Daoy (cell line): ENCODE data around the gene ARAP1. TPM values are rescaled to one million over a fixed set of nuclear protein-coding genes. Genes with fewer than 3 reads are reported as not detected.

ENCODE experiments used
- DNase-seq: peaks from one replicate; pipeline ENCODE4 v3.0.0-alpha.2; 2015; ENCODE audit warnings: low read depth
- total RNA-seq: library from RNA; depleted of rRNA; stranded (reverse); fragments of >200 nt; shearing (Covaris generic); gene quantifications from 2 replicates; pipeline ENCODE4 v1.2.3, GENCODE V29; 2014

Gene ARAP1
- total RNA-seq, 1 experiment from 2014 or later, result 55.7 TPM

DNA sequence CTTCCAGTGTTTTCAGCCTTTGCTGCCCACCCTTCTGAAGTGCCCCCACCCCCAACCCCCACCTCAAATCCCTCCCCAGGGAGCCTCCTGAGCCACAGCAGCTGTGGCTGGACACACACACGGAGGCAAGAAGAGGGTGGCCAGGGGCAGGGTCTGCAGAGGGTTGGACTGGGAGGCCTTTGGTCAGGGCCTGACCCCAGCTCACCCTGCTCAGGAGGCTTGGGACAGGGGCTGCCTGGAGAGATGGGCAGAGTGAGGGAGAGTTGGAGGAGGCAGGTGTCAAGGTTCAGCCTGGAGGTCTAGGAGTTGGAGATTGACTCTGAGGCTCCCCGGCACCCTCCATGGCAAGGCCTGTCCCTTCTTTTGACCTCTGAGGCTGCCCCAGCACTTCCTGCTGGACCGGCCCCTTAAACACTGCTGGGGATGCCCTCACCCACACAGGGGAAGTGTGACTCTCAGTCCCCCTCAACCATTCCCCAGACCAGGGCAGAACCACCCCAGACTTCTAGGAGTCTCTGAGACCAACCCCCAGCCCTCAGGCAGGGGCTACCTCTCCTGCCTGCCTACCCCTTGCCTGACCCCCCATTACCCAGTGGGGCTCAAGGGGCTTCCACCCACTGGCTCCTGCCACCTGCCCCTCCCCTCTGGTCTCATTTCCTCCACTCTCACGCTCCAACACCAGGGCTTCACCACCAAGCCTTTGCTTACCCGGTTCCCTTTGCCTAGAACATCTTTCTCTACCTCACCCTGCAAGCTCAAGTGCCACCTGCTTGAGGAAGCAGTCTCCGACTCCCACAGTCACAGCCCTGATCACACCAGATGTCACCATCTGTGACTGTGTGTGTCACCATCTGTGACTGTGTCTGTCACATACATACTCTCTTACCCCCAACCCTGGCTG lies 8.6 kb downstream of the ARAP1 start:
- DNase-seq, result no peak

DNA sequence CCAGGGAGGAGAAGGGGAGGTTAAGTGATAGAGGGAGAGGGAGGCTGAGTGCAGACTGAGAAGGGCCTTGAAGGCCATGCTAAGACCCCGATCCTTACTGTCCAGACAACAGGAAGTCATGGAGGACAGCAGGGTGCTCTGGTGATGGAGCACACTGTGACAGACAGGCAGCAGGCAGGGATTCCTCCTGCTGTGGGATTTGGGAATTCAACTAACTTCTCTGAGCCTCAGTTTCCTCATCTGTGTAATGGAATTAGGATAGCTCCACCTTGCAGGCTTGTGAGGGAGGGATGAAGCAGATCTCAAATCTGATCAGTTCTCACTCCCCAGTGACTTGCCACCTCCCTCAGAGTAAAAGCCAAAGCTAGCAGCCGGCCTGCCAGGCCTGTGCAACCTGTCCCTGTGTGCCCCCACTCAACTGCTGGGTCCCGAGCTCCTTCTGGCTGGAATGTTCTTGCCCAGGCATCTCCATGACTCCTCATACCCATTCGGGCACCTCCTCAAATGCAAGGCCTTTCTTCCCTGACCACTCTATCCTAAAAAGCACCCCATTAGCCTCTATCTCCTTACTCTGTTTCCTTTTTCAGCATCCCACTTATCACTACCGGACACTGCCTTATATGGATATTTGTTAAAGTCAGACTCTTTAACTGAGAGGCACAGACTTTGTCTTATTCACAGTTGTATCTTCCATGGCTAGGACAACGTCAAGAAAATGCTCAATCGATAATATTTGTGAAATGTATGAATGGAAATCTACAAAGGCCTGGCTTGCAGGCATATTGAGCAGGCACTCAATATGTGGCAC lies 9.5 kb downstream of the ARAP1 start:
- no peak for DNase-seq

DNA sequence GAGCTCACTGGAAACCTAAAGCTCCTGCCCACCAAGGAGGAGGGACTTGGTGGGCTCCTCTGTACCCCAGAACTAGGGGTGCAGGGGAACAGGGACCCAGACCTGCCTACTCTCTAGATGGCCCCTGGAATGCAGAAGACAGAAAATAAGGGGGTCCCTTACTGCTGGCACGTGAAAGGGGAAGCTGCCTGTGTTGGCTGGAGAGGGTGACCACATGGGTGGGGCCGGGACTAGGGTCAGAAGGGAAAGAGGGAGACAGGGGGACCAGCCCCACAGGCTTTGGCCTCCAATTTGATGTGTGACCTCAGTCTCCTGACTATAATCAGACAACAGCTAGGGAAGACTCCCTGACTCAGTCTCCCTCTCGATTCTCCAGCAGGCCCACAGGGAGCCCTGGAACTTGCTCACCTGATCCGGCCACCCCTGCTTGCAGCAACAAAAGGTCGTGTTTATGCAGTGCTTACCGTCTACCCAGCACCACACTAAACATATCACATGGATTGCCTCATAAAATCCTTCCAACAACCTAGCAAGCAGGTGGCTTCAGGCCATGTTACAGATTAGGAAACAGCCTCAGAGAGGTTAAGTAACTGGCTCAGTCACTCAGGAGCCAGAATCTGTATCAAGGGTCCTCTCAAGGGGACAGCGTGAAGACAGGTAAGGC lies 10.2 kb downstream of the ARAP1 start:
- no peak for DNase-seq

DNA sequence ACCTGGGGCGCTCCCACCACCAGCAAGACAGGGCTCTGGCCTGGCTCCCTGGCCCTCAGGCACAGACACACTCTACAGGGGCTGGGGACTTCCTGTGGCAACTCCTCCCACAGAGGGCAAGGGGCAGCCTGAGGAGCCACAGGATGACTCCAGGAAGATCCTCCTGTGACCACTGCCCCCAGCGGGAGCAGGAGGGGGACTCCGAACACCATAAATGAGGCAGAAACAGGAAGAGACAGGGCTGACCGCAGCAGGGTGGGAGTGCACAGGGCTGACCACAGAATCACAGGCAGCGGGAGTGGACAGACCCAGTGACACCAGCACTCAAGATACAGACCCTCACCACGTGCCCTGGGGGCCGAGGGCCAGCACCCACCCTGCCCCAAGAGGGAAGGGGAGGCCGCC lies 10.8 kb downstream of the ARAP1 start:
- DNase-seq, result peak; percentile 52

DNA sequence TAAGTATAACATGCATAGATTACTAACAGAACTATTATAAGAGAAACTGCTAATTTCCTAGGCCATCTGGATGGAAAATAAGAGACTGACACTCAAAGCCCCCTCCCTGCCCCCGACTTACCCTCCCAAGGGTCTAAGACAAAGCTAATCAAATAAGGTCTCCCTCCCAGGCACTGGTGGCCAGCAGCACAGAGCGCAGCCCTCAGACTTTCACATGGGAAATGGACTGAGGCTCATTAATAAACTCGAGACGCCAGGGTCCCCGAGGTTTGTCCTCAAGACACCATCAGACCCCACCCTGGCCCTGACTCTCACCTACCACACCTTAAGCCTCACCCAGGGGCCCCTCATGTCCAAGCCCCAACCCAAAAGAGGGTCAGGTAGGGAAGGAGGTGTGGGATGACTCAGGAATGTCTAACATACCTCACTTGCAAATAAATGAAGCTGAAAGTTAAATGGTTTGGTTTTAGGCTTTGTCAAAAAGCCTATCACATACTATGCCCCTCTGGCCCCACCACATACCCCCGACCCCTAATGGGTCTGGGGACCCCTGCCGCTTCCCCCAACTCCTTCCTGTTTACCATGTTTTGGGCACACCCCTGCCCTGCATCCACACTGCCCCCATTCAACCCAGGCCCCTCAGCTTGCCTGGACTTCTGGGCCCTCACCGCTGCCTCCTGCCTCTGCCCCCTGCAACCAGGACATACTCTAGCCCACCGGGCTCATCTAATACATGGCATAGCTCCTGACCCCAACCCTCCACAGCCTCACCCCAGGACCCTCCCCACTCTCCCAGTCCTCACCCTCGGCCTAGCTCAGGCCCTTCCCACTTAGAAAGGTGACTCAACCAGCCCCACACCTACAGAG lies 11.4 kb downstream of the ARAP1 start:
- no peak for DNase-seq

DNA sequence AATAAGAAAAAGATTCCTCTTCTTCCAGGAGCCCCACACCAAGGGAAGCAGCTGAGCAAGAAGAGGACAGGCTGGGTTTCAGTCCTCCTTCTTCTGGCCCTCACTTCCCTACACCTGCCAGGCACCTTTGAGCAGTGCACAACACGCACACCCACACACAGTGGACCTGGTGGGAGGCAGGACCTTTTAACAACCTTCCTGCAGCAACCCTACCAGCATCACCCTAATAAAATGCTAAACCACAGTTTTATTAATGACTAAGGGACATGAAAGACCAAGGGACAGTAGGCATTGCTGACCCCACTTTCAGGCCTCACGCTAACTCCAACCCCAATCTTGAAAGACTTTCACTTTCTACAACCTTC lies 12.2 kb downstream of the ARAP1 start:
- DNase-seq, result no peak

DNA sequence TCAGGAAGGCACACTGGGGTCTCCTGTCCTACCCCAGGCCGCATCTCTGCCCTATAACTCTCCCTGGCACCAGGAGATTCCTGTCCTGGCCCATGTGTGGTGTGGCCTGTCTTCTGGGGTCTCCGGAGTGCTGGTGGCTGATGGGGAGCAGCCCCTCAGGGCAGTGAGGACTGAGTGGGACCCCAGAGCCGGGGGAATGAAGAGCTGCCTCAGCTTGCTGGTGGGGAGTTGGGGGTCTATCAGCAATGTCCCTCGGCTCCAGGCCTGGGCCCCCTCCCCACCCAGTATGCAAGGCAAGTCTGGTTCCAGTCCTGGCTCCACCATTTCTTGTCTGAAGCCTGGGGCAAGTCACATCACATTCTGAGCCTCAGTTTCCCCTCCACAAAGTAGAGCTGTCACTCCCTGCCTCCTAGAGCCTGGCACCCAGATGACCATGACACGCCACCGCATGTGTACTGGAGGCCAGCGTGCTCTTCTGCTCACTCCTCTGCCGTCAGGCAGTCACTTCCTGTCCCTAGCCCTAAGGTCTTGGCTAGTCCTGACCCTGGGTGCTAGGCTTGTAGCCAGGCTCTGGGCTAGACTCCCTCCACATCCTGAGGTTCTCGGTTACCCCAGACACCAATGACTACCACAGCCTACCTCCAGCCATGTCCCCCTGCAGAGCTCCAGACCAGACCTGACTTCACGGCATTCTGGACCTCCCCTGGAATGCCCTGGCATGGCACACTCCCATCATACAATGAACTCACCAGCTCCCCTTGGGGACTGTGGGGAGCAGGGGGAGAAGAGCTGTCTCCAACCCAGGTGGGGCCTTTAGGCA lies 12.8 kb downstream of the ARAP1 start:
- DNase-seq, result no peak

DNA sequence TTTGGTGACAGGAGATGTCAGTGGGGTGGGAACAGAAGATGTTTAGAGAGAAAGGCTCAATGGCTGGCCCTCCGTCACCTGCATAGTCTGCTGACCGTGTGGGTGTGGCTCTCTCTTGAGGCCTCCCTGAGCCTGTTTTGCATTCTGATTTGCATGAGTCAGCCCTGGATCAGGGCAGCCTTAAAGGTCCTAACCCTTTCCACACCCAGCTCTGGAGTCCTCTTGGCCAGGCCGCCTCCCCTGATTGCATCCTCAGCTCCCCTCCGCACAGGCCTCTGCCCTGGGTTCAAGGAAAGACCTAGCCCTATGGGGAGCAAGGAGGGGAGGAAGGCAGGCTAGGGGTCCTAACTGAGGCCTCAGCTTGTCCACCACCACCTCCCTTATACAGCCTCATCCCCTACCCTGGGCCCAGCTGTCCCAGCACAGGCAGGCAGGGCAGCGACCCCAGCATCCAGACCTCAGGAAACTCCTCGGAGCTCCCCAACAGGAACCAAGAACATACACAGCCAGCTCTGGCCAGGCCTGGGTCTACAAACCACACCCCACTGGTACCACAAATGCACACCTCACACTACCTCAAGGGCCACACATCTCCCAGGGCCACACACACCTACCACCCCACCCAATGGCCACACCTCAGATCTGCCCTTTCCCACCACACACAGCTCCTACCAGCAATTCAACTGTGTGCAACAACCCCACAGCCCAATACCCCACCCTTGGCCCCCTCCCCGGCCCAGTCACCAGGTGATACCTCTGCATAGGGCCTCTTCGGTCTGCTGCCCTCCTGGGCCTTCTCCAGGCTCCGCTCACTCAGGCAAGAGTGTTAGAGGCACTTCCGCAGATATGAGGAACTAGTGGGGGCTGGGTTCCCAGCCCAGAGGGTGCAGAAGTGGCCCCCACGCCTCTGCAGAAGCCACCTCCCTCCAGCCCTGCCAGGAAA lies 13.7 kb downstream of the ARAP1 start:
- no peak for DNase-seq

DNA sequence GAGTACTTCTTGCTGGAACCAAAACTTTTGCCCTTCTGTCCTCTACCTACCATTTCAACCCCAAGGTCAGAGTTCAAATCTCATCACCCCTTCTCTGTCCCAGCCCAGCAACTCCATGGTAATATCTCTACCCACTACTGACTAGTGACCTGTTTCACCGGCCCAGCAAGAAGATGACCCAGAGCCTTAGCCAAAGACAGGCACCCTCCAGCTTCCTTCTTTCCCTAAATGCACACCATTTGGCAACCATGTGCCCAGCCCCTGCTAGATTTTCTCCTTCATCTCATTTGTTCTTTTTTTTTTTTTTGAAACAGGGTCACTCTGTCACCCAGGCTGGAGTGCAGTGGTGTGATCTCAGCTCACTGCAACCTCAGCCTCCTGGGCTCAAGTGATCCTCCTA lies 14.9 kb downstream of the ARAP1 start:
- DNase-seq, result no peak

DNA sequence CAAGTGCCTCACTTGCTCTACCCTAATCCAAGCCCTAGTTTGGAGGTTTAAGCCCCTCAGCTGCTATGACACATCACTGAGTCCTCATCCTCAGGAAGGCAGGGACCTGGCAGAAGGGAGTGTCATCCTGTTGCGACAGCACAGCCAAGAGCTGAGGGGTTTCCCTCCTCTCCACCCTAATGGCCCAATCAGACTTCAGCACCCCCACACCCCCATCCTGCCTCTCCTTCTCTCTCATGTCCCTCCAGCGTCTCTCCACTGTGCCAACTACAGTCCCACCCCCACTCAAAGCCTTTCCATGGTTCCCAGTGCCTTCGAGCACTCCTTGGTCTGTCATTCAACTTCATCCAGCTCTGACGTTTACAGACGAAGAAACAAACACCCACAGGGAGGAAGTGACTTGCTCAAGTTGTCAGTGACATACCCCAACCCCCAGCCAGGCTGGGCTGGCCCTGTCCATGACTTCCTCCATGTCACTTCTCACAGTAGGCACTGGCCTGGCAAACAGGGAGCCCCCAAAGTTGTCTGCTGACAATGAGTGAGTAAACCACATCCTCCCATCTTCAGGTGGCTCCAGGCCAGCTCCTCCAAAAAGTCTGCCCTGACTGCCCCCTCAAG lies 15.6 kb downstream of the ARAP1 start:
- DNase-seq, result peak; percentile 75

DNA sequence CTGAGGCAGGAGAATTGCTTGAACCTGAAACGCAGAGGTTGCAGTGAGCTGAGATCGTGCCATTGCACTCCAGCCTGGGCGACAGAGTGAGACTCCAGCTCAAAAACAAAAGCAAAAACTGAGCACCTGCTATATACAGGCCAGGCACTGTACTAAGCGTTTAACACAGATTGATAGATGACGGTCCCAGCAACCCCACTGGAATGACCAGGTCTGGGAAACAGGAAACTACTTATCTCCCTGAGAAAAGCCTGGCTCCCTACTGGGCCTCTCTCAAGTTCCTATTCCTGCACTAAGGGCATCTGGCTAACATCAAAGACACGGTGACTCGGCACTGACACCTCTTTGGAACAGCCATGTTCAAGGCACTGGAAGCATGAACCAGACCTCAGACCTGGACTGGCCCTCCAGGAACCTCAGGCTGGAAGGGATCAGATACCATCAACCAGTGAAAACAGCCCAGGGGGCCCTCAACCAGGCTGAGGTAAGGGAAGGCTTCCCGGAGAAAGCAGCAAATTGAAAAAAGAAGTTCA lies 16.6 kb downstream of the ARAP1 start:
- peak; percentile 62 for DNase-seq

DNA sequence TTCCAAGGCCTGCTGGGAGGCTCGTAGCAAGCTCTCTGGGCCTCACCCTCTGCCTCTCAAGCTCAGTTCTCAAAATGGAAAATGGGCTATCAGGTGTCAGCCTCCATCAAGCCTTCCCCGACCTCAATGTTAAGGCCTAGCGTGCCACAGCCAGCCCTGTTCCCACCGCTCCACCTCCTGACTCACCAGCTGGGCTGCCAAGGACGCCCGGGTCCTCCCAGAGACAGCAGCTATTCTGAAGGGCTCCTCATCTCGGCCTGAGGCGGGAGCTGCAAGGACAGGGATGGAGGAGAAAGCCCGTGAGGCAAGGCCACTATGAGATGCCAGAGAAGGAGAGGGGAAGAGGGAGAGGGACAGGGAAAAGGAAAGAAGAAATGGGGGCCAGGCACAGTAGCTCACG lies 19.9 kb downstream of the ARAP1 start:
- no peak for DNase-seq

DNA sequence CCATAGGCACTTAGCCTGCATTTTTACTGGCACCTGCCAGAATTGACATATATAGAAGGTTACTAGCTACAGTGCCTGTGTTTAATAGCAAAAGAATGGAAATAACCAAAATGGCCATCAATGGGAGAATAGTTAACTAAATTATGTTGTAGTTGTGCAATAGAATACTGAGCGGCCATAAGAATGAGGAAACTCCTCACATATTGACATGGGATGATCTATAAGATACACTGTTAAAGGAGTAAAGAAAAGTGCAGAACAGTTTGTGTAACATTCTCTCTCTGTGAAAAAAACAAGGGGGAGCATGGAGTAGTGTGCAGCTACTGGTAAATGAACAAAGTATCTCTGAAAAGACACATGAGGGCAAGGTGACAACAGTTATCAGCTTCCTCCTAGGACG lies 21.5 kb downstream of the ARAP1 start:
- DNase-seq, result no peak

DNA sequence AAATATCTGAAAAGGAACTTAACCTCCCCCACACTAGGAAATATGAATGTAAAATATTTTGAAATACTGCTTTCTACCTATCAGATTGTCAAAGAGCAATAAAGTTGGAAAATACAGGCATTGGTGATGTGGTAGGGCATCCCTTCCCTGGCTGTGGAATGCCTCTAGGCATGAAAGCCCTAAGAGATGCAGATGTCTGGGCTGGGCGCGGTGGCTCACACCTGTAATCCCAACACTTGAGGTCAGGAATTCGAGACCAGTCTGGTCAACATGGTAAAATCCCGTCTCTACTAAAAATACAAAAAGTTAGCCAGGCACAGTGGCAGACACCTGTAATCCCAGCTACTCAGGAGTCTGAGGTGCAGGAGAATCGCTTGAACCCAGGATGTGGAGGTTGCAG lies 22.0 kb downstream of the ARAP1 start:
- no peak for DNase-seq

DNA sequence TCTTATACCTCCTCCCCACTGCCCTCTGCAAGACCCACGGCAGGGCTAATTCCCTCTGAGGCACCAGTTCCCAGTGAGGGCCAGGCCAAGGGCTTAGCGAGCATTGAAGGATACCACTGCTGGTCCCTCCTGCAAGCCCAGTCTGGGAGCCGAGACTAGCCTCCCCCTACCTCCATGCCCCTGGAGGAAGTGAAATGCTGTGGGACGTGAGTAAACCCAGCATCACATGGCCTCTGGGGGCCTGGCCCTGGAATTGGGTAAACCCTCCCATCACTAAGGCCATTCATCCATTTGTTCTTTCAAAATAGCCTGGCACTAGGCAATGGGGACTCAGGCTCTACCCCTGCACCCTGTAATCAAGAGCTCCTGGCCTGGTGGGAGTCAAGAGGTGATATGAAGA lies 24.7 kb downstream of the ARAP1 start:
- no peak for DNase-seq

DNA sequence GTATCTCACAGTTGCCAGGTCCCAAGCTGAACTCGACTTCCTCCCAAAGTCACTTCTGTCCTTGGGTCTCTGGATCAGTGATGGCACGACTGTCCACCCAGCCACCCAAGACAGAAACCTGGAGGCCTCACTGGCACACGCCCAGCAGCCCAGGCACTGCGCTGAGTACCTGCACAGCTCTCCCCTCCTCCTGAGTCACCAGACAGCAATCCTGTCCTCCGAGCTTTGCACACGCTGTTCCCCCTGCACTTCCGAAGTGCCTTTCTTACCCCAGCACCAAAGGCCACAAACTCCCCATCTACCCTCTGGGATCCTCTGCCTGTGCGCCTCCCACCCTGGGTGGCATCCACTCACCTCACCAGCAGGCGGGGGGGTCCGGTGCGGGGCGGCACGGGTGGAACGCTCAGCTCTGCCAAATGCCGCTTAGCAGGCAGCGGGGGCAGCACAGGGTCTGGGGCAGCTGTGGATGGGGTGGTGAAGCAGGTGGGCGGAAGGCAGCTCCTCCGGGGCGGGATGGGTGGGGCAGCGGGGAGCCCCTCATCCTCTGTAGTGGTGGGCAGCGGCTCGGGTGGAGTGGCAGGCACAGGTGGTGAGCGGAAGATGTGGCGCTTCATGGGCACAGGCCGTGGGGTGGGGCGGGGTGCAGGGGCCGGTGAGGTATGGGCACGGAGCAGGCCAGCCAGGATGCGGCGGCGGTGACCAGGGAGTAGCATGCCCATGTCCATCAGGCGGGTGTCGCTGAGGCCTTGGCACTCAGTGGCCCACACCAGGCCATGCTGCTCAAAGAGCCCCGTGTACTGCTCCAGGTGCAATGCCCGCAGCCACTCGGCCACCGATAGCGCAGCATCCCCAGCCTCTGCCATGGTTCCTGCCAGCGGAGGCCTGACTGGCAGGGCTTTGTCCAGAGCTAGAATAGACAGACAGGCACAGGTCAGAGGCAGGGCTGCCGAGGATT lies 25.7 kb downstream of the ARAP1 start:
- no peak for DNase-seq

DNA sequence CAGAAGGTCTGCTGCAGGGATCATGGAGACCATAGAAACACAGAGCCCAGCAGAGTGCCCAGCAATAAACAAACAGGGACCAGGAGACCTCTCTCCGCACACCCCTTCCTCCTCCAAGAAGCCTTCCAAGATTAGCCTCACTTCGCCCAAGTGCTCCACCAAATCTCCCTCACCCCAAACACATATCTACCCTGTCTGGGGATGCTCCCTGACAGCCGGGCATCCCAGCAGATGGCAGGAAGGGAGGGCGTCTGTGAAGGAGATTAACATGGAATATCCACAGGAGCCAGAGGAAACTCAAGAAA lies 26.5 kb downstream of the ARAP1 start:
- DNase-seq, result no peak
